Measurements from ENCODE around the gene HOXD13. TPM values are rescaled to one million over a fixed set of nuclear protein-coding genes. Genes with fewer than 3 reads are reported as not detected.

Gene HOXD13
- polyA plus RNA-seq, 2 of the 4 experiments (the other 2 are of a cell fraction), result 0.13 to 0.35 TPM

GRCh38 chr2:176130147-176130956 is 37.8 kb downstream of the HOXD13 start:
- Histone ChIP-seq H3K4me1 (peaks cover 8% of the 10 kb centered on the region; the same call in 2 of the 3 replicates), H3K27ac (peak overlapping the region; percentile 88 to 94), H3K4me2 (peak overlapping the region; percentile 85), H3K9me3 (no peaks in the 10 kb centered on the region), H3K4me3 (peak overlapping the region; percentile 81)
- ATAC-seq, result peak; percentile 71 to 77
- TF ChIP-seq FOSB (CRISPR knock-in tag; IDR thresholded peaks at IDR 0.05) (no peak), CTCF (IDR thresholded peaks at IDR 0.05) (peak; percentile 11; the same call in 2 of the 3 replicates), JUN (IDR thresholded peaks at IDR 0.05) (peak in 1 of 2 experiments; percentile 30; a peak in 1 of 5 replicates), HOXB13 (CRISPR knock-in tag; IDR thresholded peaks at IDR 0.05; ENCODE audit: low read depth) (no peak), ZSCAN20 (CRISPR knock-in tag; IDR thresholded peaks at IDR 0.05) (no peak), PHF8 (IDR thresholded peaks at IDR 0.05; ENCODE audit: borderline replicate concordance, low read depth) (peak; percentile 45; the same call in 1 of the 2 replicates), MAX (IDR thresholded peaks at IDR 0.05) (peak; percentile 35; the same call in 1 of the 2 replicates), MAFK (IDR thresholded peaks at IDR 0.05; ENCODE audit: partially characterized antibody) (no peak), JUNB (IDR thresholded peaks at IDR 0.05) (no peak), E2F6 (IDR thresholded peaks at IDR 0.05; ENCODE audit: borderline replicate concordance, low read depth) (no peak), BHLHE40 (IDR thresholded peaks at IDR 0.05; ENCODE audit: low read depth, low read length) (no peak), ELK1 (IDR thresholded peaks at IDR 0.05; ENCODE audit: low read depth, low read length) (no peak), PBX3 (IDR thresholded peaks at IDR 0.05) (no peak), CBX8 (IDR thresholded peaks at IDR 0.05) (no peak)
- no peak for FAIRE-seq
- 54% methylated on average over 10 of the region's 100 CpGs for WGBS (ENCODE audit: missing lambda C conversion rate)
- ChIA-PET CTCF (interaction anchor here (0.8 to 9.5 kb wide), 13 partner anchors 9 to 1026 kb away, joined by 3 to 139 read pairs (median 3); no protein-coding TSS in a partner anchor), POLR2A (no interaction called here)
- peak; percentile 34 to 59 for DNase-seq (ENCODE audit: low read depth in 1 of 2, low spot score in 1 of 2)

GRCh38 chr2:176130957-176131847 is 38.7 kb downstream of the HOXD13 start:
- TF ChIP-seq HOXB13 (CRISPR knock-in tag; IDR thresholded peaks at IDR 0.05; ENCODE audit: low read depth) (no peak), JUNB (IDR thresholded peaks at IDR 0.05) (no peak), ZNF302 (CRISPR knock-in tag; IDR thresholded peaks at IDR 0.05) (no peak), ELK1 (IDR thresholded peaks at IDR 0.05; ENCODE audit: low read depth, low read length) (no peak), FOSB (CRISPR knock-in tag; IDR thresholded peaks at IDR 0.05) (no peak), JUN (IDR thresholded peaks at IDR 0.05) (no peak), KDM5A (IDR thresholded peaks at IDR 0.05) (no peak), MAFK (IDR thresholded peaks at IDR 0.05; ENCODE audit: partially characterized antibody) (no peak), EP300 (IDR thresholded peaks at IDR 0.05) (no peak), GATA3 (IDR thresholded peaks at IDR 0.05; ENCODE audit: borderline replicate concordance) (no peak), FOSL2 (IDR thresholded peaks at IDR 0.05) (no peak), FOSL2 (CRISPR knock-in tag; IDR thresholded peaks at IDR 0.05) (no peak), SMC3 (IDR thresholded peaks at IDR 0.05) (no peak), CHD2 (IDR thresholded peaks at IDR 0.05; ENCODE audit: low read length, partially characterized antibody) (no peak), NR3C1 (IDR thresholded peaks at IDR 0.05) (no peak), RFX5 (IDR thresholded peaks at IDR 0.05) (no peak), TFCP2L1 (CRISPR knock-in tag; IDR thresholded peaks at IDR 0.05) (no peak), EHMT2 (IDR thresholded peaks at IDR 0.05; ENCODE audit: low read depth) (no peak), CBX2 (IDR thresholded peaks at IDR 0.05; ENCODE audit: borderline replicate concordance, low read depth) (no peak), CBX8 (IDR thresholded peaks at IDR 0.05) (no peak), ZC3H11A (IDR thresholded peaks at IDR 0.05) (no peak)
- H3K4me3 ChIP-seq, result peak overlapping the region; percentile 81
- H3K4me2 ChIP-seq, result peak overlapping the region; percentile 85
- ATAC-seq (no peak), FAIRE-seq (no peak), DNase-seq (ENCODE audit: low read depth in 1 of 2, low spot score in 1 of 2) (no peak)
- ChIA-PET CTCF (interaction anchor here (0.8 to 9.5 kb wide), 13 partner anchors 8 to 1025 kb away, joined by 3 to 139 read pairs (median 3); no protein-coding TSS in a partner anchor), POLR2A (no interaction called here)
- H3K9me3 ChIP-seq, result no peaks in the 10 kb centered on the region
- H3K27ac ChIP-seq, result peak overlapping the region; percentile 88 to 94
- H3K4me1 ChIP-seq, result peaks cover 10% of the 10 kb centered on the region; the same call in 2 of the 3 replicates
- 79% methylated on average over 15 of the region's 15 CpGs for WGBS (ENCODE audit: missing lambda C conversion rate)

All from A549 (cell line).